ENCODE data around the gene ATAD3B.

DNA sequence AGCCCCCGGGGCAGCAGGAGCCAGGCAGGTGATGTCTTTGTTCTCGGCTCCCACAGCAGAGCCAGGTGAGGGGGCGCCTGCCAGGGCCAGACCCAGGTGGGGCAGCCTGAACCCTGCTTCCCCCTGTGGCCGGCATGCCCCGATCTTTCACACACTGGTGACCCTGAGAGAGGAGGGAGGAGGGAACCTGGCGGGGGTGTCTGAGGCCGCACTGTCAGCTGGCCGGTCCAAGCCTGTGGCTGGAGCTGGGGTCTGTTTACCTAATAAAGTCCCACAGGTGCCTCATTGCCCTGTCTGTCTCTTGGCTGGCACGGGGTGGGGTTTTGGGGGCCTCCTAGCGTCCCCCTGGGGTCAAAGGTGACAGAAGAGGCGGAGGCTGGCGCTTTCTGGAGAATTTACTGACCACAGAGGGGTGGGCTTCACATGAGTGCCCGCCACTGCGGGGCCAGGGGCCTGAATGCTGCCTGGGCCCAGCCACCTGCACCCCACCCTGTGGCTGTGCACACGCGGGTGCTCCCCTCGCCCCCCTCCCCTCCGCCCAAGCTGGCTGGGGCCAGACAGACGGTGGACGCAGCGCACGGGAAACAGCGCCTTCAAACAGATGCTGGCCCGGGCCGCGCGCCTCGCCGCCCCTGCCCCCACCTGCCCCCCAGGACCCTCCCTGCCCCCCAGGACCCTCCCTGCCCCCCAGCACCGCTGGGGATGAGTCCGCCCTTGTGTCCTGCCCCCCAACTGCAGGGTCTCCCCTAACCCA, 63.0 kb downstream of the ATAD3B start:
- TF ChIP-seq CTCF (IDR thresholded peaks at IDR 0.05) = no peak
- no peak for TF ChIP-seq POLR2A (IDR thresholded peaks at IDR 0.05)
